Activated naive CD8-positive, alpha-beta T cell (primary cell): Measurements from ENCODE around the gene SLC30A9.

Experiments used
- H3K27ac Mint-ChIP-seq: one replicate; pipeline ENCODE4 v1.8.0; 2021; ENCODE audit warnings: mixed read lengths
- H3K27me3 Mint-ChIP-seq: one replicate; pipeline ENCODE4 v1.8.0; 2021; ENCODE audit warnings: mixed read lengths
- H3K36me3 Mint-ChIP-seq: one replicate; pipeline ENCODE4 v1.8.0; 2021; ENCODE audit warnings: mixed read lengths
- H3K4me1 Mint-ChIP-seq: one replicate; pipeline ENCODE4 v1.8.0; 2021; ENCODE audit warnings: low read depth, mixed read lengths
- H3K4me3 Mint-ChIP-seq: one replicate; pipeline ENCODE4 v1.8.0; 2021; ENCODE audit warnings: mild to moderate bottlenecking, mixed read lengths
- H3K9me3 Mint-ChIP-seq: one replicate; pipeline ENCODE4 v1.8.0; 2021; ENCODE audit warnings: low read depth, mixed read lengths

The SLC30A9 gene

GRCh38 chr4:41985151-41985550 lies 5.2 kb upstream of the SLC30A9 start:
- peaks cover 2% of the 10 kb centered on the region for H3K36me3 Mint-ChIP-seq
- H3K27me3 Mint-ChIP-seq: no peaks in the 10 kb centered on the region
- H3K27ac Mint-ChIP-seq: no peak overlapping the region
- no peaks in the 10 kb centered on the region for H3K9me3 Mint-ChIP-seq
- peaks cover 11% of the 10 kb centered on the region for H3K4me1 Mint-ChIP-seq
- no peak overlapping the region for H3K4me3 Mint-ChIP-seq

DNA sequence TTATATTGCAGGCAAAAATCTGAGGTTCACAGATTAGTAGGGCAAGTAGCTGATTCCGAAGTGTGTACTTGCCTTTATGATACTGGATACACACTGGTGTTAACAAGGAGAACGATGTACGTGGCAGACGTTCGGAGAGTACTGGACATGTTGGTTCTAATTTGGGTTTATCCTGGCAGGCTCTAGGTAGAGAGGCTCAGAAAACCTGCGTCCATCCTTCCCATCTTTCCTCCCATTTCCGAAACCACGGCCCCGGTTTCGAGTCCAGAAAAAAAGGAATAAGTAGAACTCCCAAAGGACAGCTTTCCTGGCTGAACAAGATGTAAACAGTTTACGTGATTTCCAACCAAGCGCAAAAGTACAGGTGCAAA lies 351 bp upstream of the SLC30A9 start:
- H3K36me3 Mint-ChIP-seq: no peaks in the 10 kb centered on the region
- peak overlapping the region; percentile 93 for H3K27ac Mint-ChIP-seq
- H3K4me1 Mint-ChIP-seq: peaks cover 37% of the 10 kb centered on the region
- peak overlapping the region; percentile 98 for H3K4me3 Mint-ChIP-seq
- H3K27me3 Mint-ChIP-seq: no peaks in the 10 kb centered on the region
- no peaks in the 10 kb centered on the region for H3K9me3 Mint-ChIP-seq

DNA sequence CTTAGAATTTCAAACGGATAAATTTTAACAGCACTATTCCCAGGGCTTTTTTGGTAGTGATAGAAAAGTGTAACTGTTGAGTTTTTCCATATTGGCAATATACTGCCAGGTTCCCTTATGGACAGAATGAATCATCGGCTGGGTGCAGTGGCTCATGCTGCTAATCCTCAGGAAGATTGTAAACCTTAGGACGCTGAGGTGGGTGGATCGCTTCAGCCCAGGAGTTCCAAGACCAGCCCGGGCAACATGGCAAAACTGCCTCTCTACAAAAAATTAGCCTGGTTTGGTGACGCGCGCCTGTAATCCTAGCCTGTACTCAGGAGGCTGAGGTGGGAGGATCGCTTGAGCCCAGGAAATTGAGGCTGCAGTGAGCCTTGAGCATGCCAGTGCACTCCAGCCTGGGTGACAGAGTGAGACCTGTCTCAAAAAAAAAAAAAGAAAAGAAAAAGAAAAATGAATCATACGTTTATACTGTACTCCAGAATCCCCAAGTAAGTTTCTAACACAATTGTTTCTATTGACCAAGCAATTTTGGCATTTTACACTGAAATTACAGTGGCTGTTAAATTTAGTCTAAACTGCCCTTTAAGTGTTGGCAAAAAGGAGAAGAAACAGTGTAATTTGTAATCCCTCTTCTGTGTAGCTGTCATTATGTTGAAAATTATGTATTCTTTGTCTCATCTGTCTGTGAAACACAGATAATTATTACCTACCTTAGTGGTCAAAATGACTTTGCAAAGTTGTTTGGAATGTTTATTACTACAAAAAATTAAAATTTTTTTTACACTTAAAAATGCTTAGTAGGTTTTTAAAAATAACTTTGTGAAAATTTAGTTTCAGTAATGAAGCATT lies 1.8 kb downstream of the SLC30A9 start:
- Mint-ChIP-seq H3K27ac (peak overlapping the region; percentile 58), H3K9me3 (no peaks in the 10 kb centered on the region), H3K4me1 (peaks cover 40% of the 10 kb centered on the region), H3K36me3 (no peaks in the 10 kb centered on the region), H3K27me3 (no peaks in the 10 kb centered on the region), H3K4me3 (peak overlapping the region; percentile 98)

GRCh38 chr4:41992967-41993857 lies 2.9 kb downstream of the SLC30A9 start:
- Mint-ChIP-seq H3K4me1 (peaks cover 44% of the 10 kb centered on the region), H3K27ac (no peak overlapping the region), H3K27me3 (no peaks in the 10 kb centered on the region), H3K4me3 (no peak overlapping the region), H3K36me3 (no peaks in the 10 kb centered on the region), H3K9me3 (no peaks in the 10 kb centered on the region)

- H3K27ac Mint-ChIP-seq: no peak overlapping the region
- H3K4me3 Mint-ChIP-seq: no peak overlapping the region
- H3K4me1 Mint-ChIP-seq: peaks cover 43% of the 10 kb centered on the region
- H3K9me3 Mint-ChIP-seq: no peaks in the 10 kb centered on the region
- no peaks in the 10 kb centered on the region for H3K27me3 Mint-ChIP-seq
- H3K36me3 Mint-ChIP-seq: no peaks in the 10 kb centered on the region
Measured at GRCh38 chr4:41994461-41994985, 4.2 kb downstream of the SLC30A9 start.

DNA sequence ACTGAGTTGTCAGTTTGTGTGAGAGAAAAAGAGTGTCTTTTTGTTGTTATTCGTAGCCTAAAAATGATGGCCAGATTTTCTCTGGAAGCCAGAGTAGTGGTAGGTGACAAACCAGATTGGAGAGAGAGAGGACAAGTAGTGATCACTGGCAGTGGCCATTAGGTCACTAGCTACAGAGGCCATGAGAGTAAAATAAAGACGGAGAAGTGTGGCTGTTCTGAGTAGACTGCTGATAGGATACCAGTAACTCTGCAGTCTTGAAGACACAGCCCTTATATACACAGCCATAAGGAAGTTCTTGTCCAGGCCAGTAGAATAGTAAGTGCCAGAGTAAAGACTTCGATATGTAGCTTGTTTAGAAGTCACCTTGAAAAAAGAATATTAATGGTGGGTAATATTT lies 7.7 kb downstream of the SLC30A9 start:
- Mint-ChIP-seq H3K9me3 (no peaks in the 10 kb centered on the region), H3K27me3 (no peaks in the 10 kb centered on the region), H3K36me3 (peaks cover 8% of the 10 kb centered on the region), H3K27ac (no peak overlapping the region), H3K4me3 (no peak overlapping the region), H3K4me1 (peaks cover 35% of the 10 kb centered on the region)

DNA sequence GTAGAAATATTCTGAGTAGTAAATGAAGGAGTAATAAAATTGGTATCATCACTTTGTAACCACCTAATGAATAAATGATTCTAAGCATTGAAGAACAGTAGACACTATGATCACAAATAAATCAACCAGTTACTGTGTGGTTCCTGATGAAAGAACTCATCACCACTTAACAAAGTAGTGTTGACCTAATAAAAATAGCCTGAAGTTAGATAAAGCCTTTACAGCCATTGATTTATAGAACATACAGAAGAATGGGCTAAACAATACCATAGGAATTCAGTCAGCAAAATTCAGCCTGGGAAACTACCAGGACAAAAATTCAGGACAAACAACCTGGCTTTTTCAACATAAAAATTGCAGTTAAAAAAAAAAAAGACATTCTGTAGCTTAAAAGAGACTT lies 9.0 kb downstream of the SLC30A9 start:
- H3K9me3 Mint-ChIP-seq: no peaks in the 10 kb centered on the region
- H3K4me1 Mint-ChIP-seq: peaks cover 46% of the 10 kb centered on the region
- H3K27me3 Mint-ChIP-seq: no peaks in the 10 kb centered on the region
- H3K4me3 Mint-ChIP-seq: no peak overlapping the region
- no peak overlapping the region for H3K27ac Mint-ChIP-seq
- peaks cover 19% of the 10 kb centered on the region for H3K36me3 Mint-ChIP-seq

DNA sequence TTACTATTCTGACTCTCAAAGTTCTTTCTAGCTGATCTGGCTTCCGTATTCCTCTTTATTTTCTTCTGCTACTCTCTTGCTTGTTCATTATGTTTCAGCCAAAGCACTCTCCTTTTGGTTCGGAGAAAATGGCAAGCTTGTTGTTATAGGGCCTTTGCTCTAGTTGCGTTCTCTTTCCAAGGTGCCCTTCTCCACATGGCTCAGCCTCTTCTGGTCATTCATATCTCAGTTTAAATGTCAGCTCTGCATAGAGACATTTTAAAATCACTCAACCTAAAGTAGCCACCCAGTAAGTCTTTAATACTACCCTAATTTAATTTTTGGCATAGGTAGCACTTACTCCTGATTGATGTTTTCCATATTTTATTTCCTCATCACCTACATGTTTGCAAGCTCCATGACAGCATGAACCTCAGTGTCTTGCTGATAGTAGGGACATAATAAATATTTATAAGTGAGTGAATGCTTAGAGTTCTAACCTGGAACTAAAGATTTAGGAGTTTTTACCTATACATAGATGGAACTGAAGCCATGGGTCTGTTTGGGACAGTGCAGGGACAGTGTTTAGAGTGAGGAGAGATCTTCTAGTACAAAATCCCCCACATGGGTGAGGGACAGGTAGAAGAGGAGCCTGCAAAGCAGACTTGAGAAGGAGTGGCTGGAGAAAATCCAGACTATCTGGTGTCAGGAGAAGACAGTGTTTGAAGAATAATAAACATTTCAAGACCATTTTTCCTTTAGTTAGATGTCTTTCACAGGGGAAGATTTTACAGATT lies 17.9 kb downstream of the SLC30A9 start:
- Mint-ChIP-seq H3K36me3 (peaks cover 30% of the 10 kb centered on the region), H3K27me3 (no peaks in the 10 kb centered on the region), H3K4me1 (peaks cover 59% of the 10 kb centered on the region), H3K27ac (no peak overlapping the region), H3K9me3 (no peaks in the 10 kb centered on the region), H3K4me3 (no peak overlapping the region)

GRCh38 chr4:42015438-42015837 lies 25.1 kb downstream of the SLC30A9 start:
- no peak overlapping the region for H3K4me3 Mint-ChIP-seq
- peak overlapping the region; percentile 22 for H3K27ac Mint-ChIP-seq
- H3K27me3 Mint-ChIP-seq: no peaks in the 10 kb centered on the region
- H3K9me3 Mint-ChIP-seq: no peaks in the 10 kb centered on the region
- H3K4me1 Mint-ChIP-seq: peaks cover 42% of the 10 kb centered on the region
- H3K36me3 Mint-ChIP-seq: peaks cover 18% of the 10 kb centered on the region

DNA sequence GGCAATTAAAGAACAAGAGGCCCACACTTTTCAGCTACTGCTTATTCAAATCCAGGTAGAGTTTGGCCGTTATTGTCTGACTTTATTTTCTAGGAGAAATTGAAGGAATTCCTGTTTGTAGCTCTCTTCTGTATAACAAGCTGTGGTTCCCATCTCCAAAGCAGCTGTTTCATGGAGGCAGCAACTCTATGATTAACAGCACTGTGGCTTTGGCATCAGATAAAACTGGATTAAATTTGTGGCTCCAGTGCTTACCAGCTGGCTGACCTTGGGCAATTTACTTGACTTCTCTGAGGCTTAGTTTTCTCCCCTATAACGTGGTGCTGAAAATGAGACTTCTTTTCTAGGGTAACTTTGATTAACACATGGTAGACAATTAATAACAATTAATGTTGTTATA lies 28.1 kb downstream of the SLC30A9 start:
- Mint-ChIP-seq H3K27ac (no peak overlapping the region), H3K9me3 (no peaks in the 10 kb centered on the region), H3K27me3 (no peaks in the 10 kb centered on the region), H3K4me3 (no peak overlapping the region), H3K36me3 (peaks cover 24% of the 10 kb centered on the region), H3K4me1 (peaks cover 26% of the 10 kb centered on the region)

- H3K4me1 Mint-ChIP-seq: no peaks in the 10 kb centered on the region
- H3K27me3 Mint-ChIP-seq: no peaks in the 10 kb centered on the region
- no peaks in the 10 kb centered on the region for H3K9me3 Mint-ChIP-seq
- H3K4me3 Mint-ChIP-seq: no peak overlapping the region
- peaks cover 44% of the 10 kb centered on the region for H3K36me3 Mint-ChIP-seq
- H3K27ac Mint-ChIP-seq: no peak overlapping the region
Measured at GRCh38 chr4:42048394-42048793, 58.1 kb downstream of the SLC30A9 start.

- Mint-ChIP-seq H3K9me3 (peaks cover 1% of the 10 kb centered on the region), H3K36me3 (peaks cover 34% of the 10 kb centered on the region), H3K27ac (no peak overlapping the region), H3K27me3 (no peaks in the 10 kb centered on the region), H3K4me1 (no peaks in the 10 kb centered on the region), H3K4me3 (no peak overlapping the region)
Measured at GRCh38 chr4:42050516-42051249, 60.4 kb downstream of the SLC30A9 start.

- Mint-ChIP-seq H3K4me1 (no peaks in the 10 kb centered on the region), H3K36me3 (peaks cover 3% of the 10 kb centered on the region), H3K9me3 (no peaks in the 10 kb centered on the region), H3K27ac (no peak overlapping the region), H3K27me3 (no peaks in the 10 kb centered on the region), H3K4me3 (no peak overlapping the region)
Measured at GRCh38 chr4:42066402-42066801, 76.1 kb downstream of the SLC30A9 start.

GRCh38 chr4:42067264-42067663 lies 76.9 kb downstream of the SLC30A9 start:
- Mint-ChIP-seq H3K27me3 (no peaks in the 10 kb centered on the region), H3K4me3 (no peak overlapping the region), H3K36me3 (peaks cover 8% of the 10 kb centered on the region), H3K9me3 (no peaks in the 10 kb centered on the region), H3K4me1 (no peaks in the 10 kb centered on the region), H3K27ac (no peak overlapping the region)
